ENCODE results near the gene EPB41L3.

EPB41L3 gene

DNA sequence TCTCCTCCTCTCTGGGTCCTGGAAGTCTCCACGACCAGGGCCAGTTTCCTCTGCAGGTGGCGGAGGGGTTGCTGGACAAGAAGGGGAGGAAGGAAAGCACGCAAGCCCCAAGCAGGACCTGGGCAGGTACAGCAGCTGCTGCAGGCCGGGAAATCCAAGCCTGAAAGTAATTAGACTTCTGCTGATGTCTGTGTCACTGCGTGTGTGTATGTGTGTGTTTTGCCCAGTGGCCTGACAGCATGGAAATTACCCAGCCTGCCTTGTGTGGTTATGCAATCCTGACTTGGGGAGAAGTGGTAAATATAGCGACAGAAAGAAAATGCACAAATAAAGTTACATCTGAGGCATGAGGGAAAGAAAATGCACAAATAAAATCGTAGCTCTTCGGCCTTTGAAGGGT is 126.5 kb downstream of the EPB41L3 start:
- no peak for DNase-seq
- TF ChIP-seq GATA1 (IDR thresholded peaks at IDR 0.05; ENCODE audit: low read depth, low read length) (no peak), POLR2A (IDR thresholded peaks at IDR 0.05; ENCODE audit: low read length) (no peak)

DNA sequence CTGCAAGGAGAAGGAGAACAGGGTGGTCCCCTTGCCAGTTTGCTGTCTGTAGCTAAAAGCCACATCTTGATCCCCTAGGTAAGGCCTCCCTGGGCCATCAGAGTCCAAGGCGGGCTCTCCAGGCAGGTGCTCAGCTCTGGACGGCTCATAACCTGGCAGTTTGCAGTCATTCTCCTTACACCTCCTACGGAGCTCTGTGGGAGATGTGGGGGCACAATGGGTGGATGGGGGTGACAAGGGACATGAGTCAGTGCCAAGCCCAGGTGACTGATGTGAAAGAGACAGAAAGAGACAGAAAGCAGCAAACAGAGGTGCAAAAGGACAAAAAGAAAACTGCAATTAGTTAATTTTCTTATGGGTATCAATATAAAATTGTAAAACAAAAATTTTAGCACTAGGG is 127.7 kb downstream of the EPB41L3 start:
- DNase-seq = no peak
- TF ChIP-seq GATA1 (IDR thresholded peaks at IDR 0.05; ENCODE audit: low read depth, low read length) (no peak), POLR2A (IDR thresholded peaks at IDR 0.05; ENCODE audit: low read length) (no peak)

DNA sequence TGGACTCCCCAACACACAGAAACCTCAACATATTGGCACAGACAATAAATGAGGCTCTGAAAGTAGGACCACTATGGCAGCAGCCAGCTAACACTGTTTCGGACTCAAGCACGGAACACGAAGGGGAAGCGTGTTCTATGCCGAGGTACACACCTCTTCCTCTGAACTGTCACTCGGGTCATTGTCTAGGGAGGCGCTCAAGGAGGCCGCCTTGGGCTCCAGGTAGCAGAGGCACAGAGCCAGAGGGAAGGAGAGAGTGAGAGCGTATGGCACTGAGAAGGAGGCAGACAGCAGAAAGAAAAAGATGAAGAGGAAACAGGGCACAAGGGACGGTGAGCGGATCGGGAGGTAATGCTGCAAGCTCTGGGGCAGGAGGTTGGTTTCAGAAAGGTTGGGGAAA is 128.1 kb downstream of the EPB41L3 start:
- no peak for DNase-seq
- no peak for TF ChIP-seq POLR2A (IDR thresholded peaks at IDR 0.05; ENCODE audit: low read length)
- TF ChIP-seq GATA1 (IDR thresholded peaks at IDR 0.05; ENCODE audit: low read depth, low read length) = no peak

DNA sequence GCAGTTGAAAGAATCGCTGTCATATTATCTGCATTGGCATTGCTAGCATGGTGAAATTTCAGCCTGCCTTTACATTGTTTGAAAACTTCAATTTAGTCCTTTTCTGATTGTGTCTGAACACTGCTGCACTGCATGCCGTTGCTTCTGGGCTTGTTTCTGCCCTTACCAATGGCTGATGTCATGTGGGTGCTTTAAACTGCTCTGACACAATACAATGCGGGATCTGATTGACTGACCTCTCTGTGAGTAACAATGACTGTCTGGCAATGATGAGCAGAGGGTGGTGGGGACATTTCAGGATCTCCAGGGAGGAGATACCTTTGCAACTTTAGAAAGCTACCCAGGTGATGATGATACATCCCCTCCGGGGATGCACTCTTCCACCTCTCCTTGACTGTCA is 128.8 kb downstream of the EPB41L3 start:
- no peak for TF ChIP-seq POLR2A (IDR thresholded peaks at IDR 0.05; ENCODE audit: low read length)
- no peak for TF ChIP-seq GATA1 (IDR thresholded peaks at IDR 0.05; ENCODE audit: low read depth, low read length)
- no peak for DNase-seq

DNA sequence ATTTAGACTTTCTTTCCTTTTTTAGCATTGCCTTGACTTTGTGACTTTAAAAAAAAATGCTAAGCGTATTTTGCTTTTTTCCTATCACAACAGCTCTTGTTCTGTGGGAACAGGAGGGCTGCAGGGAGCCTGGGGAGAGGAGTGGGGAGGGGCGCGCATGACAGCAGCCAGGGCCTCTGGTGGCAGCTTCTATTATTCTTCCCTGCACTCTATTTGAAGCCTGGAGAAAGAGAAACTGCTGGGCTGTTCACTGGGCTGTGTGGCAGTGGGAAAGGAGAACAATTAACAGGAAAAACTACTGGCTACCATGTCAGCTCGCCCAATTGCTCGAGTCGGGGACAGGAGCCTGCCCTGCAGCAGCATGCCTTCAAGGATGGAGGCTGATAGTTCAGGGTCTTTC is 129.3 kb downstream of the EPB41L3 start:
- TF ChIP-seq GATA1 (IDR thresholded peaks at IDR 0.05; ENCODE audit: low read depth, low read length) = no peak
- TF ChIP-seq POLR2A (IDR thresholded peaks at IDR 0.05; ENCODE audit: low read length) = no peak
- DNase-seq = no peak

DNA sequence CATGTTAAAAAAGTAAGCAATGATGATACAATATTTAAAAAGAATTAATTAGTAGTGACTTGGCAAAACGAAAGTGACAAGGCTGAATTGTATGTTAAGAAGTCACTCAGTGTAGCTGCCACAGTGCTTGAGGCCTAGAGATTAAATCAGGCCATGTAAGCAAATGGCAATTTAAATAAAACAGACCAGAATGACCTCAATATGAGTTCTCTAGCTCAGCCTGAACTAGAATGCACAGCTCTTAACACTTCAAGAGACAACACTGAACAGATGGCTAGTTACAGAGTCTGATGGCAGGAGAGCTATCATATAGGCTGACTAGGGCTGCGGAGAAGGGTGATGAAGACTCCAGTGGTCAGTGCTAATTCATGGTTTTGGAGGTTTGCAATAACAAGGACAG is 130.3 kb downstream of the EPB41L3 start:
- no peak for DNase-seq
- no peak for TF ChIP-seq GATA1 (IDR thresholded peaks at IDR 0.05; ENCODE audit: low read depth, low read length)
- no peak for TF ChIP-seq POLR2A (IDR thresholded peaks at IDR 0.05; ENCODE audit: low read length)

DNA sequence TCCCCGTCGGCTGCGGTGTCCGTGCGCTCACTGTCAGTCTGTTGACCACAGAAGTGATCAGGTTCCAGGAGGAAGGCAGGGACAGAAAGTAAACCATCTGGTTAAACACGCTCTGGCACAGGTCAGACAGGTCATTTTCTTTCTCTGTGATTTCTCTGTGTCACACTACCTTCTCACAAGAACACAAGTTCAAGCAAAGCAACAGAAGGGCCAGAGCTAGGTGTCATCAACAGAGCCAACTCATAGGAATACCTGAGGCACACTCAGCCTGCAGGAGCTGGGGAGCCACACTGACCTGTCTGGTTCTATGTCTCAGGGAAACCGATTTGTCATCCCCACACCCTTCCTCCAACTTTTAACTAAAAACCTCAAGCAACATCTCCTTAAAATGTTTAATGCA is 133.2 kb downstream of the EPB41L3 start:
- TF ChIP-seq GATA1 (IDR thresholded peaks at IDR 0.05; ENCODE audit: low read depth, low read length) = no peak
- no peak for TF ChIP-seq POLR2A (IDR thresholded peaks at IDR 0.05; ENCODE audit: low read length)
- no peak for DNase-seq

DNA sequence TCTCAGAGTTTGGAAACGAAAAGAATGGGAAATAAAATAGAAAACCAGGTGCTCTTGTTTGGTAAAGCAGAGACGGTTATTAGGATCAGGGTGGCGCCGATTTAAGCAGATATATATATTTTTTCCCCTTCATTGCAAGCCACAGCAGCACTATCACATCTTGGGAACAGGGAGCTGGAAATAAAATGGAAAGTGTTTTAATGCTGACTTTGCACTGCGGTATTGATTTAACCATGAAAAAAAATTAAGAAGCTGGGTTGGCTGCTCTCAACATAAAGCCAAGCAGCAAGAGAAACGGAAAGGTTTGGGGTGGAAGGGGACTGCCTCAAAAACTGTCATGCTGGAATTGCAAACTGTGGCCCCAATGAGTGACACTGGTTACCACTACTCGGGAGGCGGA is 145.5 kb downstream of the EPB41L3 start:
- DNase-seq = no peak
- no peak for TF ChIP-seq POLR2A (IDR thresholded peaks at IDR 0.05; ENCODE audit: low read length)
- no peak for TF ChIP-seq GATA1 (IDR thresholded peaks at IDR 0.05; ENCODE audit: low read depth, low read length)

DNA sequence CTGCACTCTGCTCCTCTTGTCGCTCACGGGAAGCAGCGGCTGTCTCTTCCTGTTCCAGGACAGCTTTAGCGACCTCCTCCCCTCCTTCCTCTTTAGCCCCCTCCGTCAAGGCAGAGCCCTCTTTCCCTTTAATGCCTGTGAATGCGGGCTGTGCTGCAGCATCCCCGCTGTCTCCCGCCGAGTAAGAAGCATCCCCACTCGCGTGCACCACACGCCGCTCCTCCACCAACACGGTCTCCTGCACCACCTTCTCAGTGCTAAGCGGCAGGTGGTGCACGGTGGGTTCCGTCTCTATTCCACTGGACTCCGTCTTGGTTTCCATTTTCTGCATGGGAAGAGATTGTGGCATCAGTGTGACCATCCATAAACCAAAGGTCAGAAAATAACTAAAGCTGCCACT is 146.7 kb downstream of the EPB41L3 start:
- DNase-seq = no peak
- TF ChIP-seq POLR2A (IDR thresholded peaks at IDR 0.05; ENCODE audit: low read length) (no peak), GATA1 (IDR thresholded peaks at IDR 0.05; ENCODE audit: low read depth, low read length) (no peak)

DNA sequence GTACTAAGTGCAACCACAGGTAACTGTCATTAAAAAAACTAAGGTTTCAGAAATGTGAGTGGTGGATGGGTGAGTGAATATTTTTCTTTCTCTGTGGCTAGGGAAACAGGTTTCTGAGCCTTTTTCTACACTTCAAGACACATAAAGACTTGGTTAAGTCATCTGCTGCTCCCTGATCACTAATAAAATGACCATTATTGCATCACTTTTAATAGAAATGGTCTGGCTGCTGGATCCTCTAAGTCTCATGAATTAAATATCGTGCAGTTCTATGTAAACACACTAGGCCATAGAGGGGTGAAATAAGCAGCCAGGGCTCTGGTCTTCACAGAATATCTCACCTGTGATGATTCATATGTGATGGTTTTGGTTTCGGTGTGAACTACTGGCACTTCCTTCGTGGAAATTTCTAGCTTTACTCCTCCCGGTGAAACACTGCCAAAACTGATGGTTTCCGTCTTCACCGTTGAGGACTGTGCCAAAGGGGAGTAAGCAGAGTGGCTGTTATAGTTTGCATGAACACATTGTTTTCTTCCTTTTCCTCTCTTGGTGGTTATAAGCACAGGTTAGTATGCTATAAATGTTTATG is 147.8 kb downstream of the EPB41L3 start:
- TF ChIP-seq POLR2A (IDR thresholded peaks at IDR 0.05; ENCODE audit: low read length) = no peak
- TF ChIP-seq GATA1 (IDR thresholded peaks at IDR 0.05; ENCODE audit: low read depth, low read length) = no peak
- DNase-seq = no peak

DNA sequence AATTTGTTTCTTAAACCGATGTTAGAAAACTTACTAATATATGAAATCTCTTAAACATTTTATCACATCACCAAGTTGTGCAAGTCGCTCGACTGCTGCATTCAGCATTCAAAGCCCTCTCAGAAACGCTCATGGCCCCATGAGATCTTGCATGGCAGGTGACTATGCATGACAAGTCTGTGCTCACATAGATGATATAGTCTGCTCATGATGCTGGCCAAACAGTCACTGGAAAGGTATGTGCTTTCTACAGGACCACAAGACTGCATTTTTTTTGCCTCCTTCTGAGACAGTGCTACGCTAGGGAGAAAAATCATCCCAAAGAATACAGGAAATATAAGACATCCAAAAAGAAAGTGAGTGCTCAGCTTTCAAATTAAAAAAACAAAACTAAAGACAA is 150.0 kb downstream of the EPB41L3 start:
- DNase-seq = no peak
- no peak for TF ChIP-seq GATA1 (IDR thresholded peaks at IDR 0.05; ENCODE audit: low read depth, low read length)
- no peak for TF ChIP-seq POLR2A (IDR thresholded peaks at IDR 0.05; ENCODE audit: low read length)

DNA sequence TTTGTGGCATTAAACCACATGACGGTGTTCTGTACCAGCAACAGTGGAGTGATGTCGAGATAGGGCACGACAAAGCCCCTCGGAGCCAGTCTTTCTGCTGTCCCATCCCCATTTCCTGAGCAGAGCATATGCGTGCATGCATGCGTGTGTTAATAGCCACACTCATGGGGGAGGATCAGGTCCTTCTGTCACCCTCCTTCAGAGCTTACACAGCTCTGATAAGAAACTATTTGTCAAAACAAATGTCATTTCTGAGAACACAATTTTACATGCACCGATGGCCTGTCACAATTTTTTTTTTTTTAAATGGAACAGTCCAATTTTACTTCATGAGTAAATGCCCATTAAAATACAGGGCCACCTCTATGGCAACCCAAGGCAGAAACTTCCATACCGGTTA is 152.4 kb downstream of the EPB41L3 start:
- no peak for TF ChIP-seq GATA1 (IDR thresholded peaks at IDR 0.05; ENCODE audit: low read depth, low read length)
- TF ChIP-seq POLR2A (IDR thresholded peaks at IDR 0.05; ENCODE audit: low read length) = no peak
- DNase-seq = no peak

DNA sequence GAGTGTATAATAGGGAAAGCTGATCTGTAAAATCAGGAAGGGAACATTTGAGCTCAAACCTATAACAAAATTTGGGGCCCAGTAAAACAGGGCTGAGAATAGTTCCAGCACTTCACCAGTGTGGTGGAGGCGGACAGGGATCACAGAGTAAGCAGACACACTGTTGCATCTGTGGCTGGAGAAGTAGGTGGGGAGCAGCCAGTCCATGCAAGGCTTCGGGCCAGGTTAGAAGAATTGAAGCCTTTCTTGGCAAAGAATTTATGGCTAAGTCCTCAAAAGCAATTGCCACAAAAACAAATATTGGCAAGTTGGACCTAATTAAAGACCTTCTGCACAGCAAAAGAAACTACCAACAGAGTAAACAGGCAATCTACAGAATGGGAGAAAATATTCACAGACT is 154.4 kb downstream of the EPB41L3 start:
- no peak for DNase-seq
- no peak for TF ChIP-seq GATA1 (IDR thresholded peaks at IDR 0.05; ENCODE audit: low read depth, low read length)
- TF ChIP-seq POLR2A (IDR thresholded peaks at IDR 0.05; ENCODE audit: low read length) = no peak

DNA sequence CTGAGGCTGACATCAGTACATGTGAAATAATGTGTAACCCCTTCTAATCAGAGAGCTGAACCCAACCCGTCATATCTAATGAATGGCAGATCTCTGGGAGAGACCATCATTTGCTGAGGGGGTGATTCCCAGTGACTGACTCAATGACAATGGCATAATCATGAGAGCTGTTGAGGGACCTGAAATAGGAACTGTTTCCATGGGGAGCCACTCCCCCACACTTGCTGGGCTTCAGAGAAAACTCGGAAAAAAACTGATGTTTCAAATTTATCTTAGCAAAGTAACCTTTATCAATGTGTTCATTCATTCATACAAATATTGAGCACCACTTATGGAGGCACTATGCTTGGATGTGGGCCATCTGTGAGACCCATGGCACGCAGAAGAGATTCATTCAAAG is 154.9 kb downstream of the EPB41L3 start:
- no peak for TF ChIP-seq POLR2A (IDR thresholded peaks at IDR 0.05; ENCODE audit: low read length)
- no peak for TF ChIP-seq GATA1 (IDR thresholded peaks at IDR 0.05; ENCODE audit: low read depth, low read length)
- DNase-seq = no peak

DNA sequence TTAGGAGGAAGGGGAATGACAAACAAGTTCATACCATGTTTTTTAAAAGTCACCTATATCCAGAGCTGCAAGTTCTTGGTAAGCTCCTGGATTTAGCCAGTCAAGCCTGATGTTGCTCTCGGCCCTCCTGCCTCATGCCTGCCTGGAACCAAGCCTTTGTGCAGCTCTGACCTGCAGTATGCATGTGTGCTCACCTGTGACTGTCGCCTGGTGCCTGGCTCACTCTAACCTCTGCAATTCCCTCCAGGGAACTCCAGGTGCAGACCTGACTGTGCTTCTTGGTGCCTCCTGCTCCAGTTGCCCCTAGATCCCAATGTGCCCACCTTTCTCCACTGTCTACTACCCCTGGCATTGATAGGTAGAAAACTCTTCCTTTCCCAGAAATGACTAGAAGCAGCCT is 163.2 kb downstream of the EPB41L3 start:
- TF ChIP-seq POLR2A (IDR thresholded peaks at IDR 0.05; ENCODE audit: low read length) = no peak
- no peak for TF ChIP-seq GATA1 (IDR thresholded peaks at IDR 0.05; ENCODE audit: low read depth, low read length)
- no peak for DNase-seq

DNA sequence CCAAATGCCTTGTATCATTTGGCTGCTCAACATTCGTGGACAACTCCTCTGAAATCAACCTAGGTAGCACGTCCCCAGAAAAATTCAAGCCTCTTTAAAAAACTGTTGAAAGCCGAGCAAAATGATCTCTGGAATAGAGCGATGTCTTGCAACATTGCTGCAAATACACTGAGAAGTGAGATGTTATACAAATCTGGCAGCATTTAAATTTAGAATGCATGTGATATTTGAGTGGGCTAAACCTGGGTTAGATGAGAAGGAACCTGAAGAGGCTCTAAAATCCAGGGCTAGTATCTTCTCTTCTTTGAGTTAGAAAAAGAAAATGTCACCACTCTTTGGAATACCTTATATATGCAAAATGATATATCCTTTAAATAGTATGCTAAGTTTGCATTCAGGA is 166.8 kb downstream of the EPB41L3 start:
- DNase-seq = no peak
- TF ChIP-seq GATA1 (IDR thresholded peaks at IDR 0.05; ENCODE audit: low read depth, low read length) = no peak
- TF ChIP-seq POLR2A (IDR thresholded peaks at IDR 0.05; ENCODE audit: low read length) = no peak
